HUES6 (cell line): Measurements from ENCODE around the gene CERS6.

Experiments
- H3K27ac ChIP-seq: 2 replicates; pipeline ENCODE4 v1.7.0; 2013; ENCODE audit warnings: low read depth, mild to moderate bottlenecking, low read length, inconsistent platforms
- H3K27me3 ChIP-seq: 2 replicates; pipeline ENCODE4 v1.6.1; 2013; ENCODE audit warnings: low read length; ENCODE audit not compliant: control insufficient read depth, insufficient read depth
- H3K36me3 ChIP-seq: 2 replicates; pipeline ENCODE4 v1.6.1; 2013; ENCODE audit warnings: low read length; ENCODE audit not compliant: control insufficient read depth, insufficient read depth
- H3K4me1 ChIP-seq: 2 replicates; pipeline ENCODE4 v1.6.1; 2013; ENCODE audit warnings: low read length; ENCODE audit not compliant: control insufficient read depth, insufficient read depth
- H3K4me3 ChIP-seq: 2 replicates; pipeline ENCODE4 v1.5.1; 2013; ENCODE audit warnings: low read depth, low read length
- H3K9ac ChIP-seq: one replicate; pipeline ENCODE4 v1.6.1; 2013; ENCODE audit warnings: mild to moderate bottlenecking, low read length
- H3K9me3 ChIP-seq: 2 replicates; pipeline ENCODE4 v1.6.1; 2013; ENCODE audit warnings: low read depth, low read length; ENCODE audit not compliant: control insufficient read depth, insufficient read depth

Gene CERS6

GRCh38 chr2:168568476-168569267 is 112.6 kb downstream of the CERS6 start:
- Histone ChIP-seq H3K36me3 (no peaks in the 10 kb centered on the region), H3K9ac (no peak overlapping the region), H3K9me3 (no peaks in the 10 kb centered on the region), H3K27ac (no peak overlapping the region), H3K4me3 (no peak overlapping the region), H3K27me3 (no peaks in the 10 kb centered on the region), H3K4me1 (no peaks in the 10 kb centered on the region)

GRCh38 chr2:168571061-168571460 is 115.0 kb downstream of the CERS6 start:
- Histone ChIP-seq H3K4me3 (no peak overlapping the region), H3K36me3 (no peaks in the 10 kb centered on the region), H3K9ac (no peak overlapping the region), H3K27me3 (no peaks in the 10 kb centered on the region), H3K27ac (no peak overlapping the region), H3K4me1 (no peaks in the 10 kb centered on the region), H3K9me3 (no peaks in the 10 kb centered on the region)

- Histone ChIP-seq H3K4me1 (no peaks in the 10 kb centered on the region), H3K9ac (no peak overlapping the region), H3K27ac (no peak overlapping the region), H3K4me3 (no peak overlapping the region), H3K36me3 (no peaks in the 10 kb centered on the region), H3K9me3 (no peaks in the 10 kb centered on the region), H3K27me3 (no peaks in the 10 kb centered on the region)
Observed at GRCh38 chr2:168573128-168573903, 117.2 kb downstream of the CERS6 start.

- H3K9me3 ChIP-seq, result no peaks in the 10 kb centered on the region
- no peaks in the 10 kb centered on the region for H3K36me3 ChIP-seq
- no peak overlapping the region for H3K4me3 ChIP-seq
- H3K9ac ChIP-seq, result no peak overlapping the region
- H3K4me1 ChIP-seq, result no peaks in the 10 kb centered on the region
- H3K27me3 ChIP-seq, result no peaks in the 10 kb centered on the region
- H3K27ac ChIP-seq, result no peak overlapping the region
Observed at GRCh38 chr2:168574856-168575630, 119.0 kb downstream of the CERS6 start.

- Histone ChIP-seq H3K27me3 (no peaks in the 10 kb centered on the region), H3K4me1 (peaks cover 3% of the 10 kb centered on the region; the same call in 1 of the 2 replicates), H3K4me3 (no peak overlapping the region), H3K27ac (no peak overlapping the region), H3K36me3 (no peaks in the 10 kb centered on the region), H3K9ac (no peak overlapping the region), H3K9me3 (no peaks in the 10 kb centered on the region)
Observed at GRCh38 chr2:168577885-168578284, 121.8 kb downstream of the CERS6 start.

GRCh38 chr2:168583064-168583709 is 127.1 kb downstream of the CERS6 start:
- Histone ChIP-seq H3K4me1 (peaks cover 11% of the 10 kb centered on the region; the same call in 1 of the 2 replicates), H3K4me3 (no peak overlapping the region), H3K27ac (no peak overlapping the region), H3K9ac (no peak overlapping the region), H3K27me3 (no peaks in the 10 kb centered on the region), H3K36me3 (no peaks in the 10 kb centered on the region), H3K9me3 (no peaks in the 10 kb centered on the region)

- Histone ChIP-seq H3K9ac (no peak overlapping the region), H3K27me3 (no peaks in the 10 kb centered on the region), H3K9me3 (no peaks in the 10 kb centered on the region), H3K4me3 (no peak overlapping the region), H3K36me3 (no peaks in the 10 kb centered on the region), H3K4me1 (peaks cover 12% of the 10 kb centered on the region; the same call in 1 of the 2 replicates), H3K27ac (no peak overlapping the region; the same call in 1 of the 2 replicates)
Observed at GRCh38 chr2:168583710-168584521, 127.8 kb downstream of the CERS6 start.

GRCh38 chr2:168584911-168585310 is 128.8 kb downstream of the CERS6 start:
- Histone ChIP-seq H3K27ac (no peak overlapping the region), H3K4me1 (peaks cover 22% of the 10 kb centered on the region), H3K9ac (no peak overlapping the region), H3K4me3 (no peak overlapping the region), H3K9me3 (no peaks in the 10 kb centered on the region), H3K36me3 (no peaks in the 10 kb centered on the region), H3K27me3 (no peaks in the 10 kb centered on the region)

- peaks cover 24% of the 10 kb centered on the region for H3K4me1 ChIP-seq
- no peak overlapping the region for H3K4me3 ChIP-seq
- H3K9ac ChIP-seq, result no peak overlapping the region
Observed at GRCh38 chr2:168585700-168586099, 129.6 kb downstream of the CERS6 start.

GRCh38 chr2:168587307-168587706 is 131.2 kb downstream of the CERS6 start:
- Histone ChIP-seq H3K36me3 (no peaks in the 10 kb centered on the region), H3K27ac (no peak overlapping the region), H3K9ac (no peak overlapping the region), H3K9me3 (no peaks in the 10 kb centered on the region), H3K4me3 (no peak overlapping the region), H3K4me1 (peaks cover 24% of the 10 kb centered on the region), H3K27me3 (no peaks in the 10 kb centered on the region)

More at GRCh38 chr2:168585700-168586099, 129.6 kb downstream of the CERS6 start:
- no peaks in the 10 kb centered on the region for H3K27me3 ChIP-seq
- H3K9me3 ChIP-seq, result no peaks in the 10 kb centered on the region
- H3K36me3 ChIP-seq, result no peaks in the 10 kb centered on the region
- no peak overlapping the region for H3K27ac ChIP-seq
